ENCODE results near the gene UQCRC1.

UQCRC1 gene

GRCh38 chr3:48633256-48633655 is 23.8 kb upstream of the UQCRC1 start:
- DNase-seq: no peak

GRCh38 chr3:48631516-48632448 is 22.3 kb upstream of the UQCRC1 start:
- DNase-seq: no peak

- DNase-seq: no peak
These were observed 21.4 kb upstream of the UQCRC1 start for GRCh38 chr3:48630833-48631232.

- DNase-seq: no peak
These were observed 21.0 kb upstream of the UQCRC1 start for GRCh38 chr3:48630407-48630806.

DNA sequence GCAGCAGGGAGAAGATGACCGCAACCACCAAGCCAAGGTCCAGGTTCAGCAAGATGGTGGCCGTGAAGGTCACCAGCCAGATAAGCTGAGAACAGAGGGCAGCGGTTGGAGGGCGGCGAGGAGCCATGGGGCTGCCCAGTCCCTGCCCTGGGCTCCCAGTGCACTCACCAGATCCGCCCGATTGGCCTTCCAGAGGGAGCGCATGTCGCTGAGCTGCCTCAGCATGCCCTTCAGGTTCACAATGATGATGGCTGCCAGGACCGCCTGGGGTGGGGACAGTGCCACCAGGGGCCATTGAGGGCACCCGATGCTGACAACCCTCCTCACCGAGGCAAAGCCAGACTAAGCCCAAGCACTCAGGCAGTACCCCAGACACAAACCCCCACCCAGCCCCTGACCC is 20.4 kb upstream of the UQCRC1 start:
- no peak for DNase-seq

GRCh38 chr3:48628277-48629017 is 19.0 kb upstream of the UQCRC1 start:
- no peak for DNase-seq

DNA sequence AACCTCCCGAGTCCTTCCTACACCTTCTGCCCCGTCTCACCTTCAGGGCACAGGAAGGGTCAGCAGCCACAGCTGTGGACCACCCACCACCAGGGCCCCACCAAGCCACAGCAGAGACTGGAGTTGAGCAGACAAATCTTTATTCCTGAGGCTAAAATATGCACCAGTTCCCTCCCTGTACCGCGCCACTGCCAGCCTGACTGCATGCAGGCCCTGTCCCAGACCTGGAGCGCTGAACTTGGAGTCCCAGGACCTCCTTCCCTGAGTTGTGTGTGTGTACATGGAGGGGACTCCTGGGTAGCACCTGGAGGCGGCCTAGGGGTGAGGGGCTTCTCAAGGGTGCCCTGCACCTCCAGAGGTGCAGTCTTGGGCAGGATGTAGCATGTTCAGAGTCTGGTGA is 16.2 kb upstream of the UQCRC1 start:
- no peak for DNase-seq

GRCh38 chr3:48624767-48625166 is 15.3 kb upstream of the UQCRC1 start:
- no peak for DNase-seq

DNA sequence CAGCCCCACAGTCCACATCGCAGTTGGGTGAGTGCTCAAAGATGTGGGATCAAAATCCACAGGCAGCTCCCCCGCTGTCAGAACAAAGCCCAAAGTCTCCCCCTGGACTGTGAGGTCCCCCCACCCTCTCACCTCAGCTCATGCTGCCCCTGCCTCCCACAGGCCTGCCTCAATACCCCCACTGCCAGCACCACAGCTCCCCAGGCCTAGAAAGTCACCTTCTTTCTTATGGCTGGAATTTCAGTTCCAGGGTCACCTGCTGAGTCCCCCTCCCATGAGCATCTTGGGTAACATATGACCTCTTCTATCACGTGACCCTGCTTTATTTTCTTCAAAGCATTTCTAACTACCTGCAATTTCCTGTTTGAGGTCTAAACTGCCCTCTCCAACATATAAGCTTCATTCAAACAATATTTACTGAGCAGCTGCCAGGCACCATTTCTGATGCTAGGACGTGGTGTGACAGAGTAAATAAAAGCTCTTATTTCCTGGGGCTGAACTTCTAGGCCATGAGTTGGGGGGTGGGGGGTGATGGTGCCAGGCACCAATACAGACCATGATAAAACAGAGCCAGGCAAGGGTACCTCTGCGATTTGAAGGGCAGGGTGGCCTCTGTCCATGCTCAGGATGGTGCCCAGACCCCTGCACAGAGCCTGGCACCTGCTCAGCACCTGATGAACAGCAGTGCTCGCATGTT is 14.6 kb upstream of the UQCRC1 start:
- DNase-seq: no peak

DNA sequence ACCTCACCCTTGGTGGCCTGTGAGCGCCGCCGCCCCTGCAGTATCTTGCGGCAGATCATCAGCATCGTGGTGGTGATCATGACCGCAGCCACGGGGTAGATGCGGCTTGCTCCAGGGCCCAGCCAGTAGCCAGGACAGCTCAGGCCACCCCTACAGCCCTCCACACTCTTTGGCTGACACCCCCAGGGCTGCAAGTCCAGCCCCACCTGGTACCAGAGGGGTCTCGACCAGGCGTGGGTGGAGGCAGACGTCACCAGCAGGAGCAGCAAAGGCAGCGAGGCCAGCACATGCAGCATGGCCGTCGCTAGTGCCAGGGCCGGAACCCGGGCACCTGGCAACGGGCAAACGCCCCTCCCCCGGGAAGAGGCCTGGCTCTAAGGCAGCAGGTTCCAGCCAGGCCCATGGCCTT is 12.0 kb upstream of the UQCRC1 start, which contains the start of gene TMEM89:
Gene TMEM89, minus strand, starts transcription at position 309 of the 409 bp plus-strand sequence. Its CDS starts 13 bp downstream, at position 296.
- no peak for DNase-seq

GRCh38 chr3:48619541-48620524 is 10.4 kb upstream of the UQCRC1 start:
- DNase-seq: no peak

GRCh38 chr3:48617559-48617958 is 8.1 kb upstream of the UQCRC1 start:
- no peak for DNase-seq

DNA sequence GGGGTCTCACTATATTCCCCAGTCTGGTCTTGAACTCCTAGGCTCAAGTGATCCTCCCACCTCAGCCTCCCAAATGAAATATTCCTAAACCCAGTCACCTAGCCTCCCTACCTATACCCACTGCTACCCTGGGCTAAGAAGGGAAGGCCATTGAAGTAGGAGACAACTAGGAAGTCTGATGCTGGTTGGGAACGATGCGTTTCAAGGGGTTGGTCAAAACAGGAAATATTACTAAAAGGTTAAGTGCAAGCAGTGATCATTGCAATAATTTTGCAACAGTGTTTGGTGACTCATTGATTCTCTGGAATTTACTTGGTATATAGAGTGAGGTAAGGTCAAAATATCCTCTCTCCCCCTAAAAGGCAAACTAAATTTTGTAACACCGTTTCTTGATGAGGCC is 4.6 kb upstream of the UQCRC1 start:
- no peak for DNase-seq

GRCh38 chr3:48612309-48612708 is 2.9 kb upstream of the UQCRC1 start:
- DNase-seq: no peak

DNA sequence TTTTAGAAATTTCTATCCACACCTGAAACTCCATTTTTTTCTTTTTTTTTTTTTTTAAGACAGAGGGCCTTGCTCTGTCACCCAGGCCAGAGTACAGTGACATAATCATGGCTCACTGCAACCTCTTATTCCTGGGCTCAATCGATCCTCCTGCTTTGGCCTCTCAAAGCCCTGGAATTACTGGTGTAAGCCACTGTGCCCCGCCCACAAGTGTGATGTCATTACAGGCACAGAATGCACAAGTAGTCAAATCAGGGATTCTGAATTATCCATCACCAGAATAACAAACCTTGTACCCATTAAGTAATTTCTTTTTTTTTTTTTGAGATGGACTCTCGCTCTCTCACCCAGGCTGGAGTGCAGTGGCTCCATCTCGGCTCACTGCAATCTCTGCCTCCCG is 1.9 kb downstream of the UQCRC1 start:
- DNase-seq: no peak

- DNase-seq: no peak
These were observed 7.8 kb downstream of the UQCRC1 start for GRCh38 chr3:48601622-48601994.

- DNase-seq: no peak
These were observed 8.5 kb downstream of the UQCRC1 start for GRCh38 chr3:48600711-48601621.

- DNase-seq: no peak
These were observed 9.7 kb downstream of the UQCRC1 start for GRCh38 chr3:48599509-48600285.

DNA sequence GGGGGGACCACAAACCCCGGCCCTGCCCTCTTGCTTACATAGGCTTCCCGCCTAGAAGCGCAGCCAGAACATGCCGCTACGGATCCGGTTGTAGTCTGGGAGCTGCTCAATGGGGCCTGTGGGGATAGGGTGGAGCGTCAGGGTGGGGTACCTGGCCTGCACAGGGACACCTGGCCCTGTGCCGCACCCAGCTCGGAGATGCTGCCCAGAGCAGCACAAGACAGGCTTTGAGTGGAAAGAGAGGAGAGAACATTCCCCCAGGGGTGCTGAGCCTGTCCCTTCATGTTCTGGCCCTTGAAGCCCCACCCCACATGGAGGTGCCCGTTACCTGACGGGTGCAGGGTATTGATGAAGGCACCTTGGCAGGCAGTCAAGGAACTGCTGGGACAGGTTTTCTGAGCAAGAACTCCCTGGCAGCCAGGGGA is 10.4 kb downstream of the UQCRC1 start:
- DNase-seq: no peak
